ENCODE data around the gene PTPRT. TPM values are rescaled to one million over a fixed set of nuclear protein-coding genes. Genes with fewer than 3 reads are reported as not detected.
A peak's percentile ranks its signal among the peaks of the same experiment; 100 is the strongest.

The PTPRT gene
- total and polyA plus RNA-seq, 8 donors, result 0.23 to 1.8 (median 0.95) TPM

GRCh38 chr20:43140726-43141125, 49.0 kb downstream of the PTPRT start:
- ATAC-seq, result peak in 1 of 4 donors; percentile 29
- Histone ChIP-seq H3K9me3 (no peaks in the 10 kb centered on the region), H3K27ac (no peak overlapping the region), H3K4me3 (no peak overlapping the region), H3K4me1 (no peaks in the 10 kb centered on the region), H3K27me3 (no peaks in the 10 kb centered on the region), H3K36me3 (no peaks in the 10 kb centered on the region)
- 55 to 76% methylated on average over 2 of the region's 2 CpGs for WGBS, 2 donors
- intact Hi-C loops (cut with DNase I), result no loop called here
- no peak for DNase-seq
- no peak for TF ChIP-seq CTCF (IDR thresholded peaks at IDR 0.05)
- FAIRE-seq, result no peak

GRCh38 chr20:43138061-43138770, 51.5 kb downstream of the PTPRT start:
- no peak for TF ChIP-seq CTCF (IDR thresholded peaks at IDR 0.05)
- Histone ChIP-seq H3K36me3 (no peaks in the 10 kb centered on the region), H3K27me3 (no peaks in the 10 kb centered on the region), H3K27ac (no peak overlapping the region), H3K4me1 (no peaks in the 10 kb centered on the region), H3K4me3 (no peak overlapping the region), H3K9me3 (no peaks in the 10 kb centered on the region)
- 75% methylated on average over 17 of the region's 17 CpGs for WGBS, 2 donors
- FAIRE-seq (no peak), ATAC-seq (peak in 2 of 4 donors; percentile 23 to 36), DNase-seq (peak in 2 of 6 donors; percentile 11 to 29)
- intact Hi-C loops (cut with DNase I), result no loop called here

- FAIRE-seq (no peak), ATAC-seq (no peak), DNase-seq (no peak)
- Histone ChIP-seq H3K36me3 (no peaks in the 10 kb centered on the region), H3K27me3 (no peaks in the 10 kb centered on the region), H3K9me3 (no peaks in the 10 kb centered on the region), H3K4me1 (no peaks in the 10 kb centered on the region), H3K27ac (no peak overlapping the region), H3K4me3 (no peak overlapping the region)
- 88 to 90% methylated on average over 1 of the region's 1 CpG for WGBS, 2 donors
- intact Hi-C loops (cut with DNase I), result no loop called here
- TF ChIP-seq CTCF (IDR thresholded peaks at IDR 0.05), result no peak
Observed at GRCh38 chr20:43137160-43137559, 52.5 kb downstream of the PTPRT start.

DNA sequence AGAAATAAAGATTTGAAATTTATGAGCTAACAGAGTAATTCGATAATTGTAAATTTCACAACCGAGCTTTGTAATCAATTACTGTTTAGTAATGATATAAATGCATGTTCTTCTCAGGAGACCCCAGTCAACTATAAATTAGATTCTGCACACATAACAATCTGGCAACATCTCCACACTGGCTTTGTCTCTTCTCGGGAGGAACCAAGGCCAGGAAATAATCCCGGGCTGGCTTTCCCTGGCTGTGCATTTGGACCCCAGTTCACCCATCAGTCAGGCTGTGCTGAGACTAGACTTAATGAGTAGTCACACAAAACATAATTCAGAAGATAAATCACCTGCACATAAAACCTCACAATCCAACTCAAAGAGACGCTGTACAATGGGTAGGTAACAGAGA, 65.5 kb downstream of the PTPRT start:
- H3K27ac ChIP-seq, result no peak overlapping the region
- 82 to 90% methylated on average over 5 of the region's 5 CpGs for WGBS, 2 donors
- no peaks in the 10 kb centered on the region for H3K36me3 ChIP-seq
- no peaks in the 10 kb centered on the region for H3K9me3 ChIP-seq
- no peaks in the 10 kb centered on the region for H3K27me3 ChIP-seq
- no peak overlapping the region for H3K4me3 ChIP-seq
- intact Hi-C loops (cut with DNase I), result no loop called here
- no peak for DNase-seq
- H3K4me1 ChIP-seq, result no peaks in the 10 kb centered on the region
- TF ChIP-seq CTCF (IDR thresholded peaks at IDR 0.05), result no peak
- ATAC-seq, result no peak
- FAIRE-seq, result no peak

- DNase-seq (no peak), ATAC-seq (no peak), FAIRE-seq (no peak)
- Histone ChIP-seq H3K9me3 (no peaks in the 10 kb centered on the region), H3K4me3 (no peak overlapping the region), H3K4me1 (no peaks in the 10 kb centered on the region), H3K27ac (no peak overlapping the region), H3K27me3 (no peaks in the 10 kb centered on the region), H3K36me3 (no peaks in the 10 kb centered on the region)
- 66 to 73% methylated on average over 2 of the region's 2 CpGs for WGBS, 2 donors
- intact Hi-C loops (cut with DNase I), result no loop called here
- no peak for TF ChIP-seq CTCF (IDR thresholded peaks at IDR 0.05)
Observed at GRCh38 chr20:43123180-43123579, 66.5 kb downstream of the PTPRT start.

Measured in pancreas (tissue), 10 donors.